SK-N-SH treated with all-trans-retinoic acid at 6 μM for 48 hours (cell line): ENCODE data around the gene ZNF135.

Experiments used
- ATAC-seq: fragments of 200-7000 bp; cut with Tn5 transposase; 3 replicates; pipeline ENCODE4 v1.9.1; 2020; ENCODE audit warnings: mild to moderate bottlenecking, moderate library complexity
- ARNTL ChIP-seq: fragments of 450-650 bp; formaldehyde crosslinking; IDR thresholded peaks from 2 replicates; pipeline ENCODE4 v1.5.0; 2020; ENCODE audit warnings: low read depth, mild to moderate bottlenecking, moderate library complexity, borderline replicate concordance
- BACH2 ChIP-seq: fragments of 250-450 bp; sonication (Bioruptor Pico); IDR thresholded peaks from 2 replicates; pipeline ENCODE4 v1.9.0; 2021; ENCODE audit warnings: mild to moderate bottlenecking, borderline replicate concordance
- CREB5 ChIP-seq: fragments of 250-450 bp; sonication (Bioruptor Pico); IDR thresholded peaks from 2 replicates; pipeline ENCODE4 v1.5.1; 2020; ENCODE audit warnings: low read depth, mild to moderate bottlenecking, moderate library complexity
- CSRNP3 ChIP-seq: fragments of 250-450 bp; sonication (Bioruptor Pico); IDR thresholded peaks from 2 replicates; pipeline ENCODE4 v1.5.1; 2021; ENCODE audit warnings: mild to moderate bottlenecking, moderate library complexity
- ESRRG ChIP-seq: fragments of 250-450 bp; sonication (Bioruptor Pico); IDR thresholded peaks from 2 replicates; pipeline ENCODE4 v1.6.1; 2021; ENCODE audit warnings: mild to moderate bottlenecking
- GLIS3 ChIP-seq: fragments of 250-450 bp; sonication (Bioruptor Pico); IDR thresholded peaks from 2 replicates; pipeline ENCODE4 v1.5.0; 2020; ENCODE audit warnings: mild to moderate bottlenecking, moderate library complexity
- ISL1 ChIP-seq: fragments of 250-450 bp; sonication (Bioruptor Pico); IDR thresholded peaks from 2 replicates; pipeline ENCODE4 v2.1.2; 2022; ENCODE audit warnings: mild to moderate bottlenecking, moderate library complexity
- OSR1 ChIP-seq: fragments of 250-450 bp; sonication (Bioruptor Pico); IDR thresholded peaks from 2 replicates; pipeline ENCODE4 v1.8.0; 2022; ENCODE audit warnings: moderate library complexity, mild to moderate bottlenecking, inconsistent platforms
- PATZ1 ChIP-seq: fragments of 250-450 bp; sonication (Bioruptor Pico); IDR thresholded peaks from 2 replicates; pipeline ENCODE4 v1.8.0; 2020; ENCODE audit warnings: mild to moderate bottlenecking, moderate library complexity, borderline replicate concordance
- RARB ChIP-seq: fragments of 250-450 bp; sonication (Bioruptor Pico); IDR thresholded peaks from 2 replicates; pipeline ENCODE4 v1.8.0; 2021; ENCODE audit warnings: mild to moderate bottlenecking, moderate library complexity
- SNAI2 ChIP-seq: fragments of 250-450 bp; sonication (Bioruptor Pico); IDR thresholded peaks from 2 replicates; pipeline ENCODE4 v1.5.0; 2020; ENCODE audit warnings: mild to moderate bottlenecking, moderate library complexity
- TCF4 ChIP-seq: fragments of 250-450 bp; sonication (Bioruptor Pico); IDR thresholded peaks from 2 replicates; pipeline ENCODE4 v1.8.0; 2021; ENCODE audit warnings: mild to moderate bottlenecking, moderate library complexity, borderline replicate concordance
- TOX ChIP-seq: fragments of 250-450 bp; sonication (Bioruptor Pico); IDR thresholded peaks from 2 replicates; pipeline ENCODE4 v1.8.0; 2021; ENCODE audit warnings: mild to moderate bottlenecking, moderate library complexity, borderline replicate concordance
- TSHZ2 ChIP-seq: fragments of 250-450 bp; sonication (Bioruptor Pico); IDR thresholded peaks from 2 replicates; pipeline ENCODE4 v1.5.0; 2020; ENCODE audit warnings: mild to moderate bottlenecking, moderate library complexity
- ZNF565 ChIP-seq: fragments of 450-650 bp; formaldehyde crosslinking; conservative IDR thresholded peaks from 2 replicates; pipeline ENCODE4 v1.5.0; 2020; ENCODE audit warnings: low read depth, mild to moderate bottlenecking, moderate library complexity
- ZNF70 ChIP-seq: fragments of 450-650 bp; formaldehyde crosslinking; IDR thresholded peaks from 2 replicates; pipeline ENCODE4 v1.5.0; 2020; ENCODE audit warnings: mild to moderate bottlenecking, moderate library complexity

Gene ZNF135

GRCh38 chr19:58079792-58080191 lies 20.7 kb downstream of the ZNF135 start:
- TF ChIP-seq ESRRG (no peak), ARNTL (CRISPR knock-in tag) (no peak), BACH2 (no peak), CREB5 (CRISPR knock-in tag) (no peak)
- ATAC-seq, result no peak

GRCh38 chr19:58083021-58083420 lies 23.9 kb downstream of the ZNF135 start:
- ATAC-seq, result no peak
- TF ChIP-seq ARNTL (CRISPR knock-in tag), result no peak
- no peak for TF ChIP-seq SNAI2 (CRISPR knock-in tag)
- no peak for TF ChIP-seq TCF4
- no peak for TF ChIP-seq RARB (CRISPR knock-in tag)
- no peak for TF ChIP-seq OSR1 (CRISPR knock-in tag)
- no peak for TF ChIP-seq CSRNP3 (CRISPR knock-in tag)

GRCh38 chr19:58084596-58085347 lies 25.7 kb downstream of the ZNF135 start:
- TF ChIP-seq TOX (CRISPR knock-in tag) (no peak), GLIS3 (CRISPR knock-in tag) (no peak), ISL1 (CRISPR knock-in tag) (no peak)
- ATAC-seq, result no peak

GRCh38 chr19:58085348-58085875 lies 26.3 kb downstream of the ZNF135 start:
- TF ChIP-seq ZNF565 (CRISPR knock-in tag) (no peak), ZNF70 (CRISPR knock-in tag) (no peak), TSHZ2 (no peak), CREB5 (CRISPR knock-in tag) (no peak), PATZ1 (CRISPR knock-in tag) (no peak)

More at GRCh38 chr19:58085348-58085875, 26.3 kb downstream of the ZNF135 start:
- ATAC-seq, result no peak
